Mammary epithelial cell (primary cell): Measurements from ENCODE around the gene UBE2J2.

Experiments
- CTCF ChIP-seq, 2 donors: IDR thresholded peaks in 1 of 2; conservative IDR thresholded peaks in 1 of 2; 2 replicates each; pipeline ENCODE4 v1.5.1; 2011 to 2012; ENCODE audit warnings: inconsistent platforms in 2 of 2, low read length in 2 of 2, mild to moderate bottlenecking in 2 of 2, control low read depth in 1 of 2, low read depth in 1 of 2; ENCODE audit not compliant: insufficient read depth in 1 of 2; ENCODE audit errors: extremely low read depth in 1 of 2
- EZH2 ChIP-seq: IDR thresholded peaks from 2 replicates; pipeline ENCODE4 v1.6.1; 2012; ENCODE audit warnings: low read length, inconsistent platforms, borderline replicate concordance

- TF ChIP-seq CTCF (conservative IDR thresholded peaks at IDR 0.05 in 1 of 2, IDR thresholded peaks at IDR 0.05 in 1 of 2; ENCODE audit: extremely low read depth in 1 of 2, insufficient read depth in 1 of 2, low read depth in 1 of 2, low read length in 2 of 2) (no peak), EZH2 (no peak)
Observed at GRCh38 chr1:1226566-1227362, 46.9 kb downstream of the UBE2J2 start.
